ENCODE measurements around the gene SPDYE6. TPM values are rescaled to one million over a fixed set of nuclear protein-coding genes. Genes with fewer than 3 reads are reported as not detected.
A peak's percentile ranks its signal among the peaks of the same experiment; 100 is the strongest.

Gene SPDYE6
- total and polyA plus RNA-seq, 10 of the 15 experiments (the other 5 are each of a cell fraction or from before 2014, with no cell fraction given) = 0.05 to 2.3 (median 1.00) TPM; not detected in 6

- TF ChIP-seq E2F4 (IDR thresholded peaks at IDR 0.05; ENCODE audit: low read depth, low read length) (no peak), CUX1 (IDR thresholded peaks at IDR 0.05; ENCODE audit: insufficient replicate concordance, low read depth, low read length) (no peak), SMC3 (IDR thresholded peaks at IDR 0.05; ENCODE audit: borderline replicate concordance, low read length) (no peak), SREBF2 (IDR thresholded peaks at IDR 0.05; ENCODE audit: low read length) (no peak), MTA3 (IDR thresholded peaks at IDR 0.05; ENCODE audit: borderline replicate concordance, low read length) (peak; percentile 69; the same call in 1 of the 2 replicates), SUZ12 (IDR thresholded peaks at IDR 0.05; ENCODE audit: unreplicated experiment) (no peak), IKZF2 (IDR thresholded peaks at IDR 0.05) (peak; percentile 83 to 92), REST (IDR thresholded peaks at IDR 0.05; ENCODE audit: low read depth, low read length) (no peak)
- TF ChIP-seq, protein P1, sequence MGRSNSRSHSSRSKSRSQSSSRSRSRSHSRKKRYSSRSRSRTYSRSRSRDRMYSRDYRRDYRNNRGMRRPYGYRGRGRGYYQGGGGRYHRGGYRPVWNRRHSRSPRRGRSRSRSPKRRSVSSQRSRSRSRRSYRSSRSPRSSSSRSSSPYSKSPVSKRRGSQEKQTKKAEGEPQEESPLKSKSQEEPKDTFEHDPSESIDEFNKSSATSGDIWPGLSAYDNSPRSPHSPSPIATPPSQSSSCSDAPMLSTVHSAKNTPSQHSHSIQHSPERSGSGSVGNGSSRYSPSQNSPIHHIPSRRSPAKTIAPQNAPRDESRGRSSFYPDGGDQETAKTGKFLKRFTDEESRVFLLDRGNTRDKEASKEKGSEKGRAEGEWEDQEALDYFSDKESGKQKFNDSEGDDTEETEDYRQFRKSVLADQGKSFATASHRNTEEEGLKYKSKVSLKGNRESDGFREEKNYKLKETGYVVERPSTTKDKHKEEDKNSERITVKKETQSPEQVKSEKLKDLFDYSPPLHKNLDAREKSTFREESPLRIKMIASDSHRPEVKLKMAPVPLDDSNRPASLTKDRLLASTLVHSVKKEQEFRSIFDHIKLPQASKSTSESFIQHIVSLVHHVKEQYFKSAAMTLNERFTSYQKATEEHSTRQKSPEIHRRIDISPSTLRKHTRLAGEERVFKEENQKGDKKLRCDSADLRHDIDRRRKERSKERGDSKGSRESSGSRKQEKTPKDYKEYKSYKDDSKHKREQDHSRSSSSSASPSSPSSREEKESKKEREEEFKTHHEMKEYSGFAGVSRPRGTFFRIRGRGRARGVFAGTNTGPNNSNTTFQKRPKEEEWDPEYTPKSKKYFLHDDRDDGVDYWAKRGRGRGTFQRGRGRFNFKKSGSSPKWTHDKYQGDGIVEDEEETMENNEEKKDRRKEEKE (IDR thresholded peaks at IDR 0.05) = no peak
- TF ChIP-seq, protein P2, sequence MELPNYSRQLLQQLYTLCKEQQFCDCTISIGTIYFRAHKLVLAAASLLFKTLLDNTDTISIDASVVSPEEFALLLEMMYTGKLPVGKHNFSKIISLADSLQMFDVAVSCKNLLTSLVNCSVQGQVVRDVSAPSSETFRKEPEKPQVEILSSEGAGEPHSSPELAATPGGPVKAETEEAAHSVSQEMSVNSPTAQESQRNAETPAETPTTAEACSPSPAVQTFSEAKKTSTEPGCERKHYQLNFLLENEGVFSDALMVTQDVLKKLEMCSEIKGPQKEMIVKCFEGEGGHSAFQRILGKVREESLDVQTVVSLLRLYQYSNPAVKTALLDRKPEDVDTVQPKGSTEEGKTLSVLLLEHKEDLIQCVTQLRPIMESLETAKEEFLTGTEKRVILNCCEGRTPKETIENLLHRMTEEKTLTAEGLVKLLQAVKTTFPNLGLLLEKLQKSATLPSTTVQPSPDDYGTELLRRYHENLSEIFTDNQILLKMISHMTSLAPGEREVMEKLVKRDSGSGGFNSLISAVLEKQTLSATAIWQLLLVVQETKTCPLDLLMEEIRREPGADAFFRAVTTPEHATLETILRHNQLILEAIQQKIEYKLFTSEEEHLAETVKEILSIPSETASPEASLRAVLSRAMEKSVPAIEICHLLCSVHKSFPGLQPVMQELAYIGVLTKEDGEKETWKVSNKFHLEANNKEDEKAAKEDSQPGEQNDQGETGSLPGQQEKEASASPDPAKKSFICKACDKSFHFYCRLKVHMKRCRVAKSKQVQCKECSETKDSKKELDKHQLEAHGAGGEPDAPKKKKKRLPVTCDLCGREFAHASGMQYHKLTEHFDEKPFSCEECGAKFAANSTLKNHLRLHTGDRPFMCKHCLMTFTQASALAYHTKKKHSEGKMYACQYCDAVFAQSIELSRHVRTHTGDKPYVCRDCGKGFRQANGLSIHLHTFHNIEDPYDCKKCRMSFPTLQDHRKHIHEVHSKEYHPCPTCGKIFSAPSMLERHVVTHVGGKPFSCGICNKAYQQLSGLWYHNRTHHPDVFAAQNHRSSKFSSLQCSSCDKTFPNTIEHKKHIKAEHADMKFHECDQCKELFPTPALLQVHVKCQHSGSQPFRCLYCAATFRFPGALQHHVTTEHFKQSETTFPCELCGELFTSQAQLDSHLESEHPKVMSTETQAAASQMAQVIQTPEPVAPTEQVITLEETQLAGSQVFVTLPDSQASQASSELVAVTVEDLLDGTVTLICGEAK (IDR thresholded peaks at IDR 0.05; ENCODE audit: borderline replicate concordance) = no peak
These were observed 50.6 kb downstream of the SPDYE6 start (continued) for GRCh38 chr7:102305414-102306268.

Data from GM12878 (cell line).